DOHH2 (cell line): ENCODE results near the gene CCNI.

Experiments used
- H3F3A ChIP-seq: fragments of 200-600 bp; sonication (generic), shearing (Covaris generic); 2 replicates; pipeline ENCODE4 v1.6.0; 2016; ENCODE audit warnings: antibody characterized with exemption, mild to moderate bottlenecking; ENCODE audit not compliant: control insufficient read depth, insufficient read depth
- H3K27ac ChIP-seq: fragments of 200-600 bp; sonication (generic); 2 replicates; pipeline ENCODE4 v1.5.1; 2014; ENCODE audit warnings: low read depth, mild to moderate bottlenecking, low read length, moderate library complexity
- H3K27me3 ChIP-seq: fragments of 200-600 bp; sonication (generic); 2 replicates; pipeline ENCODE4 v1.6.1; 2014; ENCODE audit warnings: mild to moderate bottlenecking, low read length, mixed read lengths; ENCODE audit not compliant: control insufficient read depth
- H3K36me3 ChIP-seq: fragments of 200-600 bp; sonication (generic); 2 replicates; pipeline ENCODE4 v1.6.1; 2014; ENCODE audit warnings: mild to moderate bottlenecking, low read length, moderate library complexity, mixed read lengths; ENCODE audit not compliant: control insufficient read depth
- H3K4me1 ChIP-seq: fragments of 200-600 bp; sonication (generic); 2 replicates; pipeline ENCODE4 v1.6.1; 2014; ENCODE audit warnings: mild to moderate bottlenecking, low read length, mixed read lengths; ENCODE audit not compliant: control insufficient read depth
- H3K4me2 ChIP-seq: fragments of 200-600 bp; sonication (generic); 2 replicates; pipeline ENCODE4 v1.6.0; 2014; ENCODE audit warnings: mild to moderate bottlenecking, low read length, moderate library complexity
- H3K4me3 ChIP-seq: fragments of 200-600 bp; sonication (generic); 2 replicates; pipeline ENCODE4 v1.5.1; 2014; ENCODE audit warnings: mild to moderate bottlenecking, low read length, mixed read lengths
- H3K79me2 ChIP-seq: fragments of 200-600 bp; sonication (generic); 2 replicates; pipeline ENCODE4 v1.6.1; 2014; ENCODE audit warnings: mild to moderate bottlenecking, low read length, mixed read lengths; ENCODE audit not compliant: control insufficient read depth
- H3K9me2 ChIP-seq: fragments of 200-600 bp; sonication (generic); replicated peaks from 2 replicates; pipeline ENCODE4 v1.6.1; 2014; ENCODE audit warnings: mild to moderate bottlenecking, low read length, mixed read lengths; ENCODE audit not compliant: control insufficient read depth
- H3K9me3 ChIP-seq: fragments of 200-600 bp; sonication (generic); 2 replicates; pipeline ENCODE4 v1.6.1; 2014; ENCODE audit warnings: antibody characterized with exemption, low read length, mixed read lengths; ENCODE audit not compliant: control insufficient read depth, insufficient read depth
- H4K20me1 ChIP-seq: fragments of 200-600 bp; sonication (generic); 2 replicates; pipeline ENCODE4 v1.6.0; 2014; ENCODE audit warnings: low read depth, mild to moderate bottlenecking, antibody characterized with exemption, low read length, moderate library complexity; ENCODE audit not compliant: control insufficient read depth, insufficient read depth
- EZH2phosphoT487 ChIP-seq: fragments of 200-600 bp; sonication (generic); IDR thresholded peaks from 2 replicates; pipeline ENCODE4 v1.6.1; 2017; ENCODE audit warnings: borderline replicate concordance, mild to moderate bottlenecking, antibody characterized with exemption, low read length, moderate library complexity, mixed read lengths
- TF ChIP-seq, protein P1 (sequence below): fragments of 200-600 bp; sonication (generic); IDR thresholded peaks from one replicate; pipeline ENCODE4 v1.5.1; 2014; ENCODE audit warnings: antibody characterized with exemption, mild to moderate bottlenecking, low read depth, low read length; ENCODE audit not compliant: poor library complexity, severe bottlenecking

CCNI gene

DNA sequence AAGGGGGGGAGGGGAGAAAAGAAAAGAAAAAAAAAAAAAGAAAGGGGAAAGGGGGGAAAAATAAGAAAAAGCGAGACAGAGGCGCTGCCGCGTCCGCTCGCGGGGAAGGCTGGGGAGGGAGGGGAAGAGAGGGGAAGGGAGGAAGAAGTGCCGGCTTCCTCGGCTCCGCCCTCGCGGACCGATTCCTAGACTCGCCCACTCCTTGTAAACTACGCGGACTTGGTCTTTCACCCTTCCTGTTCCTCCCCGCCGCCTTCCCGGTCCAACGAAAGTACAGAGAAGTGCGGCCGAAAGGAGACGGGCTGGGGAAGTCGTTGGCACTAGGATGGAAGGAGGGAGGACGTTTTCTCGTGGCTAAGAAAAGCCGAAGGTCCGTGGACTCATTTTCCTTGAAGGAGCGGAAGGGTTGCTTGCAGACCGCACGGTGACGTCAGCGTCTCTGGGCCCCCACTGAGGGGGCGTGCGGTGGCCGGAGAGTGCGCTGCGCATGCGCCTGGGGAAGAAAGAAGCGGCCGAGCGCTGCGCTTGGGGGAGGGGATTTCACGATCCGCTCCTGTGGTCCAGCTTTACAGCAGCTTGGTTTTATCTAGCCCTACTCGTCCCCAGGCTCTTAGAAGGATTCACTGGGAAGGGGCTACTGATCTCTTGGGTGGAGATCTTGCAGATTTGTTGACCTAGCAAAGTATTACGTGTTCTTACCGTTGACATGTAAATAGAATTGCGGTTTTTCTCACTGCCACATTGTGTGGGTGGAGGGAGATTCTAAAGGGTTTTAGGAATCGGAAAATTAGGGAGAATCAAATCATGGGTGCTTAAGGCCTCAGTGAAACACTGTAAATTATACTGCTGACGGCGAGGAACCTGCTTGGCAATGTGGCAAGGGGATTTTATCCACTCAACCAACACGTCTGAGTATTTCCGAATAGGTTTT, at the start of gene CCNI:
Gene CCNI (minus strand): TSS at position 121 of the 931 bp plus-strand sequence. CDS start 9,627 bp downstream, outside the sequence.
- Histone ChIP-seq H3K9me3 (no peaks in the 10 kb centered on the region), H3K4me2 (peak within 1 kb of the TSS; percentile 90), H3F3A (peaks cover 14% of the 10 kb centered on the region), H3K27ac (peak within 1 kb of the TSS; percentile 81), H3K79me2 (peaks cover 70% of the 10 kb centered on the region), H3K4me1 (peaks cover 59% of the 10 kb centered on the region), H3K36me3 (peaks cover 37% of the 10 kb centered on the region), H3K9me2 (no peaks in the 10 kb centered on the region), H3K4me3 (peak within 1 kb of the TSS; percentile 94), H3K27me3 (no peaks in the 10 kb centered on the region), H4K20me1 (peaks cover 35% of the 10 kb centered on the region)
- TF ChIP-seq EZH2phosphoT487 = no peak
- TF ChIP-seq, protein P1, sequence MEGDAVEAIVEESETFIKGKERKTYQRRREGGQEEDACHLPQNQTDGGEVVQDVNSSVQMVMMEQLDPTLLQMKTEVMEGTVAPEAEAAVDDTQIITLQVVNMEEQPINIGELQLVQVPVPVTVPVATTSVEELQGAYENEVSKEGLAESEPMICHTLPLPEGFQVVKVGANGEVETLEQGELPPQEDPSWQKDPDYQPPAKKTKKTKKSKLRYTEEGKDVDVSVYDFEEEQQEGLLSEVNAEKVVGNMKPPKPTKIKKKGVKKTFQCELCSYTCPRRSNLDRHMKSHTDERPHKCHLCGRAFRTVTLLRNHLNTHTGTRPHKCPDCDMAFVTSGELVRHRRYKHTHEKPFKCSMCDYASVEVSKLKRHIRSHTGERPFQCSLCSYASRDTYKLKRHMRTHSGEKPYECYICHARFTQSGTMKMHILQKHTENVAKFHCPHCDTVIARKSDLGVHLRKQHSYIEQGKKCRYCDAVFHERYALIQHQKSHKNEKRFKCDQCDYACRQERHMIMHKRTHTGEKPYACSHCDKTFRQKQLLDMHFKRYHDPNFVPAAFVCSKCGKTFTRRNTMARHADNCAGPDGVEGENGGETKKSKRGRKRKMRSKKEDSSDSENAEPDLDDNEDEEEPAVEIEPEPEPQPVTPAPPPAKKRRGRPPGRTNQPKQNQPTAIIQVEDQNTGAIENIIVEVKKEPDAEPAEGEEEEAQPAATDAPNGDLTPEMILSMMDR = no peak

- Histone ChIP-seq H3K4me1 (peaks cover 57% of the 10 kb centered on the region), H3K36me3 (no peaks in the 10 kb centered on the region), H3K79me2 (no peaks in the 10 kb centered on the region), H3K9me3 (no peaks in the 10 kb centered on the region), H3K9me2 (no peaks in the 10 kb centered on the region), H3K27ac (no peak overlapping the region), H3K4me3 (no peak overlapping the region), H3K4me2 (no peak overlapping the region), H3F3A (peaks cover 7% of the 10 kb centered on the region), H4K20me1 (no peaks in the 10 kb centered on the region), H3K27me3 (no peaks in the 10 kb centered on the region)
- TF ChIP-seq, protein P1 = no peak
Observed at GRCh38 chr4:77124576-77124975, 48.8 kb upstream of the CCNI start.

- H3K79me2 ChIP-seq = no peaks in the 10 kb centered on the region
- no peaks in the 10 kb centered on the region for H3K9me3 ChIP-seq
- no peaks in the 10 kb centered on the region for H4K20me1 ChIP-seq
- no peak overlapping the region for H3K4me2 ChIP-seq
- peaks cover 7% of the 10 kb centered on the region for H3F3A ChIP-seq
- no peak for TF ChIP-seq EZH2phosphoT487
- TF ChIP-seq, protein P1 = no peak
- no peaks in the 10 kb centered on the region for H3K9me2 ChIP-seq
- no peaks in the 10 kb centered on the region for H3K36me3 ChIP-seq
- H3K27me3 ChIP-seq = no peaks in the 10 kb centered on the region
- H3K4me3 ChIP-seq = no peak overlapping the region
- no peak overlapping the region for H3K27ac ChIP-seq
- peaks cover 55% of the 10 kb centered on the region for H3K4me1 ChIP-seq
Observed at GRCh38 chr4:77123411-77123810, 47.6 kb upstream of the CCNI start.
